ENCODE data around the gene SH3BP5L.

- TF ChIP-seq, protein P1, sequence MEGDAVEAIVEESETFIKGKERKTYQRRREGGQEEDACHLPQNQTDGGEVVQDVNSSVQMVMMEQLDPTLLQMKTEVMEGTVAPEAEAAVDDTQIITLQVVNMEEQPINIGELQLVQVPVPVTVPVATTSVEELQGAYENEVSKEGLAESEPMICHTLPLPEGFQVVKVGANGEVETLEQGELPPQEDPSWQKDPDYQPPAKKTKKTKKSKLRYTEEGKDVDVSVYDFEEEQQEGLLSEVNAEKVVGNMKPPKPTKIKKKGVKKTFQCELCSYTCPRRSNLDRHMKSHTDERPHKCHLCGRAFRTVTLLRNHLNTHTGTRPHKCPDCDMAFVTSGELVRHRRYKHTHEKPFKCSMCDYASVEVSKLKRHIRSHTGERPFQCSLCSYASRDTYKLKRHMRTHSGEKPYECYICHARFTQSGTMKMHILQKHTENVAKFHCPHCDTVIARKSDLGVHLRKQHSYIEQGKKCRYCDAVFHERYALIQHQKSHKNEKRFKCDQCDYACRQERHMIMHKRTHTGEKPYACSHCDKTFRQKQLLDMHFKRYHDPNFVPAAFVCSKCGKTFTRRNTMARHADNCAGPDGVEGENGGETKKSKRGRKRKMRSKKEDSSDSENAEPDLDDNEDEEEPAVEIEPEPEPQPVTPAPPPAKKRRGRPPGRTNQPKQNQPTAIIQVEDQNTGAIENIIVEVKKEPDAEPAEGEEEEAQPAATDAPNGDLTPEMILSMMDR (conservative IDR thresholded peaks at IDR 0.05; ENCODE audit: low read depth in 2 of 2) = no peak
- TF ChIP-seq REST (IDR thresholded peaks at IDR 0.05; ENCODE audit: unreplicated experiment) (no peak), NANOG (IDR thresholded peaks at IDR 0.05; ENCODE audit: borderline replicate concordance) (no peak)
Measured at GRCh38 chr1:248848602-248849001, 22.9 kb upstream of the SH3BP5L start.

Measured in GM23338 (cell line).